ENCODE results near the gene LHX3. TPM values are rescaled to one million over a fixed set of nuclear protein-coding genes. Genes with fewer than 3 reads are reported as not detected.

Gene LHX3
- total RNA-seq, 4 donors from 2014 or later = not detected

DNA sequence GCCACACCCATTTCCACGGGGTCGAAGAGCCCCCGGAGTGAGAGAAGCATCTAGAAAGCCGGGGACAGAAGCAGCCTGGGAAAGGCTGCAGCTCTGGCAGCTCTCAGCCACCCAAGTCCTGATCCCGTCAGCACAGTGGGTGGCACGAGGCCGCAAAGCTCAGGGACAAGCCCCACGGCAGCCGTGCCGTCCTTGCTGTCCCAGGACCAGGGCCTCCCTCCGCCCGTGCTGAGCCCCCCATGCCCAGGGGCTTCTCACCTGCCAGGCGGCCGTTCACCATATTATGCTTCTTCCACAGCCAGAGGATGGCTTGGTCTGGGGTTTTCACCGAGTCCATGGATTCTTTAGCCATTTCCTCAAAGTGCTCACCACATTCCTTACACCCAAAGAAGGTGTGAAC lies 6.1 kb upstream of the LHX3 start:
- no peaks in the 10 kb centered on the region for H3K9me3 ChIP-seq
- no peak overlapping the region for H3K27ac ChIP-seq
- no peaks in the 10 kb centered on the region for H3K27me3 ChIP-seq
- no peaks in the 10 kb centered on the region for H3K4me1 ChIP-seq
- intact Hi-C loops (cut with DNase I) = no loop called here
- 90% methylated on average over 13 to 15 of the region's 15 CpGs for WGBS, 2 donors
- H3K4me3 ChIP-seq (replicated peaks in 1 of 3) = no peak overlapping the region
- DNase-seq = no peak
- no peak for TF ChIP-seq POLR2A (IDR thresholded peaks at IDR 0.05)
- TF ChIP-seq, protein P1, sequence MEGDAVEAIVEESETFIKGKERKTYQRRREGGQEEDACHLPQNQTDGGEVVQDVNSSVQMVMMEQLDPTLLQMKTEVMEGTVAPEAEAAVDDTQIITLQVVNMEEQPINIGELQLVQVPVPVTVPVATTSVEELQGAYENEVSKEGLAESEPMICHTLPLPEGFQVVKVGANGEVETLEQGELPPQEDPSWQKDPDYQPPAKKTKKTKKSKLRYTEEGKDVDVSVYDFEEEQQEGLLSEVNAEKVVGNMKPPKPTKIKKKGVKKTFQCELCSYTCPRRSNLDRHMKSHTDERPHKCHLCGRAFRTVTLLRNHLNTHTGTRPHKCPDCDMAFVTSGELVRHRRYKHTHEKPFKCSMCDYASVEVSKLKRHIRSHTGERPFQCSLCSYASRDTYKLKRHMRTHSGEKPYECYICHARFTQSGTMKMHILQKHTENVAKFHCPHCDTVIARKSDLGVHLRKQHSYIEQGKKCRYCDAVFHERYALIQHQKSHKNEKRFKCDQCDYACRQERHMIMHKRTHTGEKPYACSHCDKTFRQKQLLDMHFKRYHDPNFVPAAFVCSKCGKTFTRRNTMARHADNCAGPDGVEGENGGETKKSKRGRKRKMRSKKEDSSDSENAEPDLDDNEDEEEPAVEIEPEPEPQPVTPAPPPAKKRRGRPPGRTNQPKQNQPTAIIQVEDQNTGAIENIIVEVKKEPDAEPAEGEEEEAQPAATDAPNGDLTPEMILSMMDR (IDR thresholded peaks at IDR 0.05) = no peak
- H3K36me3 ChIP-seq = peaks cover 34 to 36% of the 10 kb centered on the region in 2 donors

- H3K36me3 ChIP-seq = peaks cover 29 to 36% of the 10 kb centered on the region in 2 donors
- 95 to 96% methylated on average over 16 of the region's 16 CpGs for WGBS, 2 donors
These were observed 5.3 kb upstream of the LHX3 start for GRCh38 chr9:136210276-136210675.

DNA sequence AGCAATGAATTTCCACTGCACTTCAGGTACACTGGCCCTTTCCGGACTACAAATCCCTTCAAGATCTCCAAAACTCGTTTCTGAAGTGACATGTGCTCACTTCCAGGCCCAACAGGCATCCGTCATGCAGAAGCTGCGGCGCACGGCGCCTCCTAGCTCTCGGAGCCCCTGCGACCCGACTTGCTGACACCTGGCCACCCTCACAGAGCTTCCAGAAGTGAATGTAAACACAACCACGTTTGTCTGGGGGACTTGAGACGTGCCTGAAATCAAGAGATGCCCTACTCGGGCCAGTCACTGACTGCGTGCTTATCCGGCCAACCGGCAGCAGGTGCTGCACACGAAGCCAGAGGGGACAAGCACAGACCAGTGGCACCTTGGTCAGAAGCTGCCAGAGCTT lies 4.9 kb upstream of the LHX3 start:
- DNase-seq = no peak
- H3K27ac ChIP-seq = no peak overlapping the region
- 84 to 88% methylated on average over 11 to 17 of the region's 17 CpGs for WGBS, 2 donors
- no peaks in the 10 kb centered on the region for H3K9me3 ChIP-seq
- H3K36me3 ChIP-seq = peaks cover 26 to 33% of the 10 kb centered on the region in 2 donors
- no peak overlapping the region for H3K4me3 ChIP-seq (replicated peaks in 1 of 3)
- intact Hi-C loops (cut with DNase I) = no loop called here
- no peak for TF ChIP-seq POLR2A (IDR thresholded peaks at IDR 0.05)
- TF ChIP-seq, protein P1 (IDR thresholded peaks at IDR 0.05) = no peak
- H3K27me3 ChIP-seq = no peaks in the 10 kb centered on the region
- no peaks in the 10 kb centered on the region for H3K4me1 ChIP-seq

More at GRCh38 chr9:136210276-136210675, 5.3 kb upstream of the LHX3 start:
- Histone ChIP-seq H3K9me3 (no peaks in the 10 kb centered on the region), H3K27ac (no peak overlapping the region), H3K27me3 (no peaks in the 10 kb centered on the region), H3K4me3 (replicated peaks in 1 of 3) (no peak overlapping the region), H3K4me1 (no peaks in the 10 kb centered on the region)
- TF ChIP-seq, protein P1 (IDR thresholded peaks at IDR 0.05) = no peak
- TF ChIP-seq POLR2A (IDR thresholded peaks at IDR 0.05) = no peak
- intact Hi-C loops (cut with DNase I) = no loop called here
- DNase-seq = no peak

DNA sequence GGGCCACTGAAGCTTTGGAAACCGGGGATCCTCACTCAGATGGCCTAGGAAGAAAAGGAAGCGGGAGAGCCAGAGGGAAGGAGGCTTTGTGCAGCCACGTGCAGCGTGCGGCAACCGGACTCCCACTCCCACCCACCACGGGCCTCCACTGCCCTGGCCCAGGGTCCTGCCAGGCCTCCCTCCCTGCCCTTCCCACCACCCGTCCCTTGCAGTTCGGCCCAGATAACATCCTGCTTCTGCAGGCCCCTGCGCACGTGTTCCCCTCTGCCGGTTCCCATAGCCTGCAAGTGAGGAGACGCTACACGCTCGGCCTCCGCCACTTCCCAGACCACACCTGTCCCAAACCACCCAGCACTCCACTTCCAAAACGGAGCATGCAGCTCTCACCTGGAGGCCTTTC lies 4.3 kb upstream of the LHX3 start:
- TF ChIP-seq, protein P1 (IDR thresholded peaks at IDR 0.05) = no peak
- TF ChIP-seq POLR2A (IDR thresholded peaks at IDR 0.05) = no peak
- WGBS, 2 donors = 94 to 96% methylated on average over 17 of the region's 17 CpGs
- Histone ChIP-seq H3K4me3 (replicated peaks in 1 of 3) (no peak overlapping the region), H3K4me1 (no peaks in the 10 kb centered on the region), H3K36me3 (peaks cover 20 to 27% of the 10 kb centered on the region in 2 donors), H3K9me3 (no peaks in the 10 kb centered on the region), H3K27ac (no peak overlapping the region), H3K27me3 (no peaks in the 10 kb centered on the region)
- intact Hi-C loops (cut with DNase I) = no loop called here
- no peak for DNase-seq

- peaks cover 14 to 22% of the 10 kb centered on the region in 2 donors for H3K36me3 ChIP-seq
- intact Hi-C loops (cut with DNase I) = no loop called here
- H3K27ac ChIP-seq = no peak overlapping the region
- H3K4me1 ChIP-seq = no peaks in the 10 kb centered on the region
- no peaks in the 10 kb centered on the region for H3K27me3 ChIP-seq
- DNase-seq = no peak
- no peak overlapping the region for H3K4me3 ChIP-seq (replicated peaks in 1 of 3)
- 93 to 96% methylated on average over 5 to 12 of the region's 17 CpGs for WGBS, 2 donors
- H3K9me3 ChIP-seq = no peaks in the 10 kb centered on the region
- no peak for TF ChIP-seq POLR2A (IDR thresholded peaks at IDR 0.05)
- TF ChIP-seq, protein P1 (IDR thresholded peaks at IDR 0.05) = no peak
These were observed 3.7 kb upstream of the LHX3 start for GRCh38 chr9:136208675-136209074.
